Ishikawa (cell line): Measurements from ENCODE around the gene ZNF700.

Experiments used
- CEBPB ChIP-seq: IDR thresholded peaks from 2 replicates; pipeline ENCODE4 v1.6.1; 2012
- CREB1 ChIP-seq: IDR thresholded peaks from 2 replicates; pipeline ENCODE4 v1.6.1; 2012; ENCODE audit warnings: low read depth
- EGR1 ChIP-seq: IDR thresholded peaks from 2 replicates; pipeline ENCODE4 v1.6.1; 2012
- EP300 ChIP-seq: IDR thresholded peaks from 2 replicates; pipeline ENCODE4 v1.6.1; 2012; ENCODE audit warnings: borderline replicate concordance
- FOXM1 ChIP-seq: IDR thresholded peaks from 2 replicates; pipeline ENCODE4 v1.6.1; 2012; ENCODE audit warnings: low read depth, borderline replicate concordance
- NFIC ChIP-seq: IDR thresholded peaks from 2 replicates; pipeline ENCODE4 v1.6.1; 2012
- RAD21 ChIP-seq: IDR thresholded peaks from 2 replicates; pipeline ENCODE4 v1.6.1; 2012; ENCODE audit warnings: low read depth
- TAF1 ChIP-seq: IDR thresholded peaks from 2 replicates; pipeline ENCODE4 v1.6.1; 2012; ENCODE audit warnings: low read depth, mild to moderate bottlenecking
- TCF12 ChIP-seq: IDR thresholded peaks from 2 replicates; pipeline ENCODE4 v1.6.1; 2012; ENCODE audit warnings: low read depth
- YY1 ChIP-seq: IDR thresholded peaks from 2 replicates; pipeline ENCODE4 v1.6.1; 2012; ENCODE audit warnings: low read depth
- TF ChIP-seq, protein P1 (sequence below): IDR thresholded peaks from 2 replicates; pipeline ENCODE4 v1.6.1; 2012
- TF ChIP-seq, protein P2 (sequence below): IDR thresholded peaks from 2 replicates; pipeline ENCODE4 v1.6.1; 2012; ENCODE audit warnings: low read depth, mild to moderate bottlenecking

- TF ChIP-seq NFIC (no peak), TCF12 (peak; percentile 43; the same call in 1 of the 2 replicates), RAD21 (no peak), CEBPB (no peak), TAF1 (no peak), EGR1 (no peak), CREB1 (no peak), YY1 (no peak), FOXM1 (no peak), EP300 (no peak)
- TF ChIP-seq, protein P1, sequence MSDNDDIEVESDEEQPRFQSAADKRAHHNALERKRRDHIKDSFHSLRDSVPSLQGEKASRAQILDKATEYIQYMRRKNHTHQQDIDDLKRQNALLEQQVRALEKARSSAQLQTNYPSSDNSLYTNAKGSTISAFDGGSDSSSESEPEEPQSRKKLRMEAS: no peak
- TF ChIP-seq, protein P2, sequence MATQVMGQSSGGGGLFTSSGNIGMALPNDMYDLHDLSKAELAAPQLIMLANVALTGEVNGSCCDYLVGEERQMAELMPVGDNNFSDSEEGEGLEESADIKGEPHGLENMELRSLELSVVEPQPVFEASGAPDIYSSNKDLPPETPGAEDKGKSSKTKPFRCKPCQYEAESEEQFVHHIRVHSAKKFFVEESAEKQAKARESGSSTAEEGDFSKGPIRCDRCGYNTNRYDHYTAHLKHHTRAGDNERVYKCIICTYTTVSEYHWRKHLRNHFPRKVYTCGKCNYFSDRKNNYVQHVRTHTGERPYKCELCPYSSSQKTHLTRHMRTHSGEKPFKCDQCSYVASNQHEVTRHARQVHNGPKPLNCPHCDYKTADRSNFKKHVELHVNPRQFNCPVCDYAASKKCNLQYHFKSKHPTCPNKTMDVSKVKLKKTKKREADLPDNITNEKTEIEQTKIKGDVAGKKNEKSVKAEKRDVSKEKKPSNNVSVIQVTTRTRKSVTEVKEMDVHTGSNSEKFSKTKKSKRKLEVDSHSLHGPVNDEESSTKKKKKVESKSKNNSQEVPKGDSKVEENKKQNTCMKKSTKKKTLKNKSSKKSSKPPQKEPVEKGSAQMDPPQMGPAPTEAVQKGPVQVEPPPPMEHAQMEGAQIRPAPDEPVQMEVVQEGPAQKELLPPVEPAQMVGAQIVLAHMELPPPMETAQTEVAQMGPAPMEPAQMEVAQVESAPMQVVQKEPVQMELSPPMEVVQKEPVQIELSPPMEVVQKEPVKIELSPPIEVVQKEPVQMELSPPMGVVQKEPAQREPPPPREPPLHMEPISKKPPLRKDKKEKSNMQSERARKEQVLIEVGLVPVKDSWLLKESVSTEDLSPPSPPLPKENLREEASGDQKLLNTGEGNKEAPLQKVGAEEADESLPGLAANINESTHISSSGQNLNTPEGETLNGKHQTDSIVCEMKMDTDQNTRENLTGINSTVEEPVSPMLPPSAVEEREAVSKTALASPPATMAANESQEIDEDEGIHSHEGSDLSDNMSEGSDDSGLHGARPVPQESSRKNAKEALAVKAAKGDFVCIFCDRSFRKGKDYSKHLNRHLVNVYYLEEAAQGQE: no peak
Measured at GRCh38 chr19:11979527-11979926, 54.6 kb downstream of the ZNF700 start.
